ENCODE data around the gene MAGEC2.

GRCh38 chrX:142238536-142238935 lies 33.4 kb upstream of the MAGEC2 start:
- no peak for TF ChIP-seq CTCF (IDR thresholded peaks at IDR 0.05)
- TF ChIP-seq POLR2A (IDR thresholded peaks at IDR 0.05) = no peak
- no peak for TF ChIP-seq POLR2AphosphoS5 (IDR thresholded peaks at IDR 0.05)

Measured in prostate gland (tissue), 2 donors.